ENCODE results near the gene AIP.
A peak's percentile ranks its signal among the peaks of the same experiment; 100 is the strongest.

Gene AIP

DNA sequence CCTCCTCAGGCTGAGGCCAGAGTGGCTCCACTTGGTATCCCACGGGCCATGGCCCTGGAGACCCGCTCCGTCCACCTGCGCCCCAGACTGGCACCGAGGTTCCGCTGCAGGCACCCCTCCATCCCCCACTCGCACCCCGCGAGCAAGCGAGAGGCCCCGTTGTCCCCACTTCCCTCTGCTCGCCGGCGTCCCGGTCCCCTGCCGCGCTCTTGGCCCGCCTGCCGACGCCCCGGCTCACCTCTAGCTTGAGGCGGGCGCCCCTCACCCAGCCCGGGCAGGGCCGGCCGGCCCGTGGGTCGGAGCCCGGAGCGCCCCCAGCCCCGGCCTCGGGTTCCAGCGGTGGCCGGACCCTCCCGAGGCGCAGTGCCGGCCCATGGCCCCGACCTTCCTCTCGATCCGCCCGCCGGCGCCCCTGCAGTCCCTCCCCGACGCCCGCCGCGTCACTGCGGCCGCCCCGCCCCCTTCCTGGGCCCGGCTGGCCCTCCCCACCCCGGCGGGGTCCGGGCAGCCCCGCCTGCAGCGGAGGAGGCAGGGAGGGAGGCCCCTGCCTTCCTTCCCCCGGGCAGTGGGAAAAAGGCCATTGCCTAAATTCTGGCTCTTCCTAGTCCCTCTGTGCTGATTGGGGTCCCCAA is 22.2 kb downstream of the AIP start, which contains the start of gene PITPNM1:
Gene PITPNM1, minus strand, starts transcription at position 414 of the 632 bp plus-strand sequence. CDS start 1,183 bp downstream, outside the sequence.
- TF ChIP-seq, protein P1, sequence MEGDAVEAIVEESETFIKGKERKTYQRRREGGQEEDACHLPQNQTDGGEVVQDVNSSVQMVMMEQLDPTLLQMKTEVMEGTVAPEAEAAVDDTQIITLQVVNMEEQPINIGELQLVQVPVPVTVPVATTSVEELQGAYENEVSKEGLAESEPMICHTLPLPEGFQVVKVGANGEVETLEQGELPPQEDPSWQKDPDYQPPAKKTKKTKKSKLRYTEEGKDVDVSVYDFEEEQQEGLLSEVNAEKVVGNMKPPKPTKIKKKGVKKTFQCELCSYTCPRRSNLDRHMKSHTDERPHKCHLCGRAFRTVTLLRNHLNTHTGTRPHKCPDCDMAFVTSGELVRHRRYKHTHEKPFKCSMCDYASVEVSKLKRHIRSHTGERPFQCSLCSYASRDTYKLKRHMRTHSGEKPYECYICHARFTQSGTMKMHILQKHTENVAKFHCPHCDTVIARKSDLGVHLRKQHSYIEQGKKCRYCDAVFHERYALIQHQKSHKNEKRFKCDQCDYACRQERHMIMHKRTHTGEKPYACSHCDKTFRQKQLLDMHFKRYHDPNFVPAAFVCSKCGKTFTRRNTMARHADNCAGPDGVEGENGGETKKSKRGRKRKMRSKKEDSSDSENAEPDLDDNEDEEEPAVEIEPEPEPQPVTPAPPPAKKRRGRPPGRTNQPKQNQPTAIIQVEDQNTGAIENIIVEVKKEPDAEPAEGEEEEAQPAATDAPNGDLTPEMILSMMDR (IDR thresholded peaks at IDR 0.05; ENCODE audit: low read depth, low read length, missing control alignments): no peak
- DNase-seq (ENCODE audit: low read depth): no peak
- peak within 1 kb of the TSS; percentile 76 for H3K4me3 ChIP-seq (ENCODE audit: low read depth, low read length)

DNA sequence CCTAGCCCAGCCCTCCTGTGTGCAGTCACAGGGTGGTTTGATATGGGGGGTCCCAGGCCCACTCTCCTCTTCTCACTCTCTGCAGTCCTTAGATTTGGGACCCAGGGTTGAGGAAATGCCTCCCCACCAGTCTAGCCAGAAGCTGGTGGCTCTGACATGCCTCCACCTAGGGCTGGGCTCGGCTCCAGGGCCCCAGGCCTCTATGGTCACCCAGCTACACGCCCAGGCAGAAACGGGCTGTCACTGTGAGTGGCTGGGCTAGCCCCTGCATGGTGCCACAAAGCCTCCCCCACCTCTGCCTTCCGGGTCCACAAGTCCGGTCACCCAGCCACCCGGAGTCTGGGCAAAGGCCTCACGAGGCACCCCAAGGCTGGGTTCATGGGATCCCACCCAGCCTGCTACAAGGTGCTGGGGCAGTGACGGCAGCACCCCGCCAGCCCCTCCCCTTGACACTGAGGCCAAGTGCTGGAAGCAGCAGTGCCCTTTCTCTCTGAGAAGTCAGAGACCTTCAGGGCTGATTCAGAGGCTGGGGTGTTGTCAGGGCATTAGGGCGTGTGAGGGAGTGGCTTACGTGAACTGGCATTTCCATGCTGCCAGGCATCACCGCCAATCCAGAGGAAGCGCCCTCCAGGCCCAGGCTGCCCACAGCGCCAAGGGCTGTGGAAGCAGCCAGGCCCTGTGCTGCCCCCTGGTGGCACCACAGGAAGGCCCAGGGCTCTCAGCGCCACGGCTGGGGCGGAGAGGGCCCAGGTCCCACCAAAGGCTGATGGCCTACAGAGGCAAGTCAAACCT is 23.0 kb downstream of the AIP start:
- TF ChIP-seq, protein P1 (IDR thresholded peaks at IDR 0.05; ENCODE audit: low read depth, low read length, missing control alignments): peak; percentile 96
- peak overlapping the region; percentile 76 for H3K4me3 ChIP-seq (ENCODE audit: low read depth, low read length)

DNA sequence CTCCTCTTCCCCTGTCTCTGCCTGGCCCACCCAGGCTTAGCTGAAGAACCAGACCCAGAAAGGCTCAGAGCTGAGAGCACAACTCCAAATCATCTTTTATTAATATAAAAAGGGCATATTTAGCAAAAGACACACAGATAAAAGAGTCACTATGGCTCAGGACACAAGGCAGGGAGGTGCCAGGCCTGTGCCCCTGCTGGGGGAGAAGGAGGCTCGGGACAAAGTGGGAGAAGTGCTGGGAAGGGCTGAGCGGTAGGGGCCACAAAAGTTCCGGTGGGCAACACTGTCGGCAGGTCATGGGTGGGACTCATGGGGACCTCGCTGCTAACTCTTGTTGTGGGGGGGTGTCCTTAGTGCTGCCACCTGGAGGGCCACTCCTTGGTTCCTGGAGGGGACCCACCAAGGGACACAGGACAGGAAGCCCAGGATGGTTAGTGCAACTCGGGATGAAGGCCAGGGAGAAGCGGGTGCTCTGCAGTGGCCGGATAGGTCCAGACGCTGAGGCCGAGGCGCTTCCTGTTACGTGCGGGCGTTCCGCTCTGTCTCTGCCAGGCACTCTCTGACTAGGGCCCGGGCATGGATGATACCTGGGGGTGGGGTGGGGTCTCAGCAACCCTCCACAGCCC is 23.7 kb downstream of the AIP start:
- peak overlapping the region; percentile 76 for H3K4me3 ChIP-seq (ENCODE audit: low read depth, low read length)
- DNase-seq (ENCODE audit: low read depth): no peak
- TF ChIP-seq, protein P1 (IDR thresholded peaks at IDR 0.05; ENCODE audit: low read depth, low read length, missing control alignments): no peak

More for the DNA sequence above, 23.0 kb downstream of the AIP start:
- DNase-seq (ENCODE audit: low read depth): no peak

DNA sequence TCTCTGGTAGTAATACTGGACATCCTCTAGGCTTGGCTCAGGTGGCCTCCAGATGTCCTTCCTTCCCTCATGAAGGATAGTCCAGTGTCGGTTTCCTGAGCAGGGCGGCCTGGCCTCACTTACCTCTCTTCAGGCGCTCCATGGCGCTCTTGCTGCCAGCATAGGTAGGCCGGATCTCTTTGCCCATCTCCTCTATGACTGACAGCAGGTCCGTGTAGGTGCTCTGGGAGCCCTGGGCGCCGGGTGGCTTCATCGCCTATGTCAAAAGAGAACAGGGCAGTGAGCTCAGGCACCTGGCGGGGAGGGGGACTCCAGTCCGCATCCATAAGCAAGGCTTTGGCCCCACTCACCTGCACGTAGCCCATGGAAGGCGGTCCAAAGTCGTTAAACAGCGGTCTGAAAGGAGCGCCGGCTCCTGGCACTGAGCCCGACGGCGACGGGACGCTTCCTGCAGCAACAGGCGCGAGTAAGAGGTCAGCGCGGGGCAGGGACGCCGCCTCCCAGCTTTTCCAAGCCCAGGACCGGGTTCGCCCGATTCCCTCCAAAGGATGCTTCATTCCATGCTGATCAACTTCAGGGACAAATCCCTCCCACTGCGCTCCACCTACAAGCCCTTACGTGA is 24.5 kb downstream of the AIP start:
- TF ChIP-seq, protein P1 (IDR thresholded peaks at IDR 0.05; ENCODE audit: low read depth, low read length, missing control alignments): no peak
- DNase-seq (ENCODE audit: low read depth): no peak

DNA sequence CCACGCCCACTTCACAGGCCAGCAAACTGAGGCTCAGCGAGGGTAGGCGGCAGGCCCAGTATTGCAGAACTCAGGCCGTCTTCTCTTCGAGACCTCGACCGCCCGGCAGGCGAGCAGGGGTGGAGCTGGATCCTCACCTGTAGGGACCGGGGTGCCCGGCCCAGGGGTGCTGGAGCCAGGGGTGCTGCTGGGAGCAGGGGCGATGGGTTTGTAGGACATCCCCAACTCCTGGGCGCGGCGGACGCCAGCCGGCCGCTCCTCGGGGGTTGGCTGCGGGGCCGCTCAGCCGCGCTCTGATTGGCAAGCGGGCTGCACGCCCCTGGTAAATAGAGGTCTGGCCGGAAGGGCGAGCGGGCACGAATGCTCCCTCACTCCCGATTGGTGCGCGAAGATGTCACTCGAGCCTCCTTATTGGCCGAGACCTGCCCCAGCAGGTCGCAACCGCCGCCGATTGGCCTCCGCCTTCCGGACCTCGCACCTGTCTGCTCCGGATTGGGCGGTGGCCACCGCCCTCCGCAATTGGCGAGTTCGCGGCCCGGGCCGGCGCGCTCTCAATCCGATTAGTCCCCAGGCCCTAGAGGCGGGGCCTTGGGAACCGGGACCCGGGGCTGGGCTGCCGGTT is 25.1 kb downstream of the AIP start, which contains the start of gene CDK2AP2:
Gene CDK2AP2, minus strand, starts transcription at position 299 of the 622 bp plus-strand sequence. Its CDS starts 80 bp downstream, at position 219.
- TF ChIP-seq, protein P1 (IDR thresholded peaks at IDR 0.05; ENCODE audit: low read depth, low read length, missing control alignments): no peak
- DNase-seq (ENCODE audit: low read depth): peak; percentile 99
- H3K4me3 ChIP-seq (ENCODE audit: low read depth, low read length): peak within 1 kb of the TSS; percentile 76

More for the DNA sequence above, 24.5 kb downstream of the AIP start:
- H3K4me3 ChIP-seq (ENCODE audit: low read depth, low read length): peak overlapping the region; percentile 76

DNA sequence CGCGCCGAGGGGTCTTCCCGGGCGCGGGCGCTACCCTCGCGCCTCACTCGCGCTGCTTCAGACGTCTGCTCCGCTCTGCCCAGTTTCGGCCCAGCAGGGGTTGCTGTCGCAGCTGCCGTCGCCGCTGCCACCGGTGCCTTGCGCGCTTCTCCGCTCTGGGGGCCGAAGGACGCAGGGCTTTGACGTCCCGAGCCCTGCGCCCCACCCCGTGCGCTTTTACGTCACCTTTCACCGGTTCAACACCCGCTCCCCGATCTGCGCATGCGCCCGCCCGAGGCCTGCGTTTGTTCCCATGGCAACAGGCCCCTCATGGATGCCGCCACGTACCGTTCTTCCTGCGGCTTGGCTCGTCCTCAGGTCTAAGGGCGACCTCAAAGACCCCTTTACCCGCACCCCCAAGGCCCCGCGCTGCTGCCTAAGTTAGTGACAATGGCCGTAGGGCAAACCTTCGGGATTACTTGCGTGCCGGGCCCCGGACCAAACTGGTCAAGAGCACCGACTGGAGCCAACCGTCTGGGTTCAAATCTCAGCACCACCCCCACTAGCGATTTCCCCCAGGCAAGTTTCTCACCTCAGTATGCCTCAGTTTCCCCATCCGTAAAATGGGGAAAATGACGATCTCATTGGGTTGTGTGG is 25.8 kb downstream of the AIP start:
- peak overlapping the region; percentile 76 for H3K4me3 ChIP-seq (ENCODE audit: low read depth, low read length)
- DNase-seq (ENCODE audit: low read depth): peak; percentile 87
- TF ChIP-seq, protein P1 (IDR thresholded peaks at IDR 0.05; ENCODE audit: low read depth, low read length, missing control alignments): no peak

All from GM12864 (cell line).